ENCODE measurements around the gene B4GALNT2. TPM values are rescaled to one million over a fixed set of nuclear protein-coding genes. Genes with fewer than 3 reads are reported as not detected.

Gene B4GALNT2
- total and polyA plus RNA-seq, 2 of the 8 experiments (the other 6 are each of a cell fraction or from before 2014, with no cell fraction given) = not detected

DNA sequence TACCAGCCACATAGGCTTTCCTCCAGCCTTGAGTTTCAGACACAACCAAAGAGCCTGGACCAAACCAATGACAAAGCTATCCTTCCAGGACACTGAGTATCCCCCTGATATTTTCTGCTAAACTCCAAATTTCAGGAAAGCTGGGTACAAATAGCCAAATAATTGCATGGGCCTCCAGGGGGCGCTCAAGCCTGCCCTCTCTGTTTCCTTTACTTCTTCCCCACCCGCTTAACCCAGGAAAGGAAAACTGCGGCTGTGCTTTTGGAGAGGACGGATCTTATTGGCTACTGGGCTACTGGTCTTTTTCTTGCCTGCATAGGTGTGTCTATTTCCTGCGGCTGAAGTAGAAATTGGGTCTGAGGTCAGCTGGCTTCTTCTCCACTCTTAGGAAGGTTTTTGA, 47.7 kb downstream of the B4GALNT2 start:
- peaks cover 15 to 18% of the 10 kb centered on the region in 2 experiments for H3K9me3 ChIP-seq (ENCODE audit: insufficient read depth in 2 of 2, low read depth in 1 of 2, low read length in 1 of 2)
- 39% methylated on average over 5 of the region's 5 CpGs; no CpG with 5 or more reads in 1 of the 2 experiments for WGBS, 2 experiments (ENCODE audit: extremely low coverage in 1 of 2, insufficient coverage in 1 of 2, insufficient read length in 1 of 2, insufficient replicate concordance in 2 of 2, low coverage in 1 of 2, low lambda C conversion rate in 2 of 2, missing lambda C conversion rate in 1 of 2)
- no peaks in the 10 kb centered on the region for H3K79me2 ChIP-seq (ENCODE audit: control insufficient read depth in 1 of 2, insufficient read depth in 2 of 2, low read length in 2 of 2)
- no peak overlapping the region for H4K5ac ChIP-seq (ENCODE audit: insufficient read length, low read depth, low read length)
- no peak overlapping the region for H2BK5ac ChIP-seq (ENCODE audit: low read depth, low read length)
- H3K4me3 ChIP-seq (ENCODE audit: extremely low read depth in 1 of 4, insufficient read depth in 2 of 4, low read depth in 3 of 4, low read length in 4 of 4) = no peak overlapping the region
- H3K9ac ChIP-seq (replicated peaks in 1 of 4; ENCODE audit: extremely low read depth in 1 of 4, low read depth in 3 of 4, low read length in 3 of 4) = no peak overlapping the region
- DNase-seq (ENCODE audit: low read depth in 1 of 2, low spot score in 2 of 2) = peak in 1 of 2 experiments; percentile 89
- no peak overlapping the region for H2BK12ac ChIP-seq (ENCODE audit: low read depth, low read length)
- H3K14ac ChIP-seq (ENCODE audit: insufficient read length) = no peak overlapping the region
- no peak overlapping the region for H3K56ac ChIP-seq (replicated peaks; ENCODE audit: insufficient read length, low read depth, low read length)
- 0 out of 2 replicates have a peak, but pooled peaks have one; percentile 5 for TF ChIP-seq YY1 (IDR thresholded peaks at IDR 0.05; ENCODE audit: low read depth, low read length)
- no peak for TF ChIP-seq EP300 (IDR thresholded peaks at IDR 0.05; ENCODE audit: borderline replicate concordance in 1 of 2, low read depth in 2 of 2, low read length in 2 of 2)
- TF ChIP-seq RAD21 (IDR thresholded peaks at IDR 0.05 in 1 of 2, conservative IDR thresholded peaks at IDR 0.05 in 1 of 2; ENCODE audit: low read depth in 2 of 2, low read length in 2 of 2) = peak; percentile 77 to 81
- TF ChIP-seq, protein P1, sequence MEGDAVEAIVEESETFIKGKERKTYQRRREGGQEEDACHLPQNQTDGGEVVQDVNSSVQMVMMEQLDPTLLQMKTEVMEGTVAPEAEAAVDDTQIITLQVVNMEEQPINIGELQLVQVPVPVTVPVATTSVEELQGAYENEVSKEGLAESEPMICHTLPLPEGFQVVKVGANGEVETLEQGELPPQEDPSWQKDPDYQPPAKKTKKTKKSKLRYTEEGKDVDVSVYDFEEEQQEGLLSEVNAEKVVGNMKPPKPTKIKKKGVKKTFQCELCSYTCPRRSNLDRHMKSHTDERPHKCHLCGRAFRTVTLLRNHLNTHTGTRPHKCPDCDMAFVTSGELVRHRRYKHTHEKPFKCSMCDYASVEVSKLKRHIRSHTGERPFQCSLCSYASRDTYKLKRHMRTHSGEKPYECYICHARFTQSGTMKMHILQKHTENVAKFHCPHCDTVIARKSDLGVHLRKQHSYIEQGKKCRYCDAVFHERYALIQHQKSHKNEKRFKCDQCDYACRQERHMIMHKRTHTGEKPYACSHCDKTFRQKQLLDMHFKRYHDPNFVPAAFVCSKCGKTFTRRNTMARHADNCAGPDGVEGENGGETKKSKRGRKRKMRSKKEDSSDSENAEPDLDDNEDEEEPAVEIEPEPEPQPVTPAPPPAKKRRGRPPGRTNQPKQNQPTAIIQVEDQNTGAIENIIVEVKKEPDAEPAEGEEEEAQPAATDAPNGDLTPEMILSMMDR (IDR thresholded peaks at IDR 0.05; ENCODE audit: control extremely low read depth in 1 of 3, insufficient read depth in 1 of 3, low read depth in 1 of 3, low read length in 3 of 3) = peak; percentile 60 to 93 (median 75)
- no peak for TF ChIP-seq SP4 (IDR thresholded peaks at IDR 0.05; ENCODE audit: low read length)
- FAIRE-seq = peak; percentile 62
- no peaks in the 10 kb centered on the region for H3K27me3 ChIP-seq (replicated peaks in 1 of 4; ENCODE audit: control insufficient read depth in 3 of 4, extremely low read depth in 1 of 4, insufficient read depth in 3 of 4, low read length in 3 of 4)
- POLR2A ChIA-PET (ENCODE audit: partially characterized antibody) = interaction anchor here (1.8 kb wide), 1 partner anchor 20 kb away, joined by 5 read pairs; no protein-coding TSS in a partner anchor
- H3K18ac ChIP-seq (ENCODE audit: extremely low read depth, low read length) = no peak overlapping the region
- no peak overlapping the region for H2BK20ac ChIP-seq (ENCODE audit: low read length)
- H4K91ac ChIP-seq (replicated peaks; ENCODE audit: insufficient read length, low read length) = no peak overlapping the region
- CTCF ChIA-PET (ENCODE audit: partially characterized antibody) = interaction anchor here (0.6 to 4.6 kb wide), 25 partner anchors 10 to 251 kb away, joined by 3 to 35 read pairs (median 4); no protein-coding TSS in a partner anchor
- no peak overlapping the region for H3K27ac ChIP-seq (ENCODE audit: low read depth, low read length)
- H3K23me2 ChIP-seq (ENCODE audit: low read depth, low read length) = no peaks in the 10 kb centered on the region
- no peak overlapping the region for H2BK120ac ChIP-seq (replicated peaks; ENCODE audit: low read depth, low read length)
- no peak overlapping the region for H3K4me2 ChIP-seq (ENCODE audit: insufficient read depth in 1 of 2, low read depth in 2 of 2, low read length in 2 of 2)
- H2AK5ac ChIP-seq (ENCODE audit: low read depth, low read length) = no peak overlapping the region
- H3K79me1 ChIP-seq (ENCODE audit: low read depth, low read length) = no peaks in the 10 kb centered on the region
- H3K23ac ChIP-seq (ENCODE audit: insufficient read length) = no peak overlapping the region
- no peak overlapping the region for H4K8ac ChIP-seq (ENCODE audit: extremely low read depth, insufficient read depth, low read length)
- H3K36me3 ChIP-seq (ENCODE audit: control insufficient read depth in 2 of 4, insufficient read depth in 4 of 4, low read length in 3 of 4) = no peaks in the 10 kb centered on the region
- no peak overlapping the region for H2AFZ ChIP-seq (ENCODE audit: low read length)
- no peak overlapping the region for H3K4ac ChIP-seq (replicated peaks; ENCODE audit: insufficient read length, low read depth, low read length)
- no peaks in the 10 kb centered on the region for H3K4me1 ChIP-seq (replicated peaks in 1 of 4; ENCODE audit: control insufficient read depth in 3 of 4, insufficient read depth in 4 of 4, low read length in 3 of 4)
- H4K20me1 ChIP-seq (replicated peaks in 1 of 2; ENCODE audit: control insufficient read depth in 1 of 2, insufficient read depth in 2 of 2, low read length in 2 of 2) = no peaks in the 10 kb centered on the region
- H2BK15ac ChIP-seq (ENCODE audit: low read length) = no peak overlapping the region
